Measurements from ENCODE around the gene EPHA10. TPM values are rescaled to one million over a fixed set of nuclear protein-coding genes. Genes with fewer than 3 reads are reported as not detected.
"Not testable (repeated sequence)": the region's sequence is repeated elsewhere in the genome, so short reads cannot be mapped to it uniquely, and the experiment has no call there.

Gene EPHA10
- total and polyA plus RNA-seq, 2 donors: 0.14 to 0.32 TPM

- Histone ChIP-seq H3K9me3 (ENCODE audit: control insufficient read depth in 2 of 2, insufficient read depth in 1 of 2, low read length in 1 of 2) (no peaks in the 10 kb centered on the region), H3K27me3 (ENCODE audit: control insufficient read depth in 2 of 2, insufficient read depth in 1 of 2, low read length in 1 of 2) (peaks cover 0 to 12% of the 10 kb centered on the region in 2 donors), H3K4me3 (ENCODE audit: low read length in 2 of 2) (no peak overlapping the region), H3K4me1 (ENCODE audit: control insufficient read depth in 2 of 2, insufficient read depth in 2 of 2, low read length in 2 of 2) (no peaks in the 10 kb centered on the region), H3K27ac (ENCODE audit: low read depth in 1 of 2, low read length in 1 of 2) (no peak overlapping the region), H3K36me3 (ENCODE audit: control insufficient read depth in 2 of 2, insufficient read depth in 2 of 2, low read length in 1 of 2) (no peaks in the 10 kb centered on the region)
- DNase-seq (ENCODE audit: low read depth in 6 of 9, low spot score in 9 of 9): no peak
- WGBS: 96% methylated on average over 2 of the region's 2 CpGs
Observed at GRCh38 chr1:37739222-37739621, 25.7 kb downstream of the EPHA10 start.

GRCh38 chr1:37738619-37739018 lies 26.3 kb downstream of the EPHA10 start:
- not testable (repeated sequence) for H3K36me3 ChIP-seq (ENCODE audit: control insufficient read depth in 2 of 2, insufficient read depth in 2 of 2, low read length in 1 of 2); DNase-seq (ENCODE audit: low read depth in 6 of 9, low spot score in 9 of 9); H3K9me3 ChIP-seq (ENCODE audit: control insufficient read depth in 2 of 2, insufficient read depth in 1 of 2, low read length in 1 of 2); H3K27ac ChIP-seq (ENCODE audit: low read depth in 1 of 2, low read length in 1 of 2); H3K4me3 ChIP-seq (ENCODE audit: low read length in 2 of 2); H3K4me1 ChIP-seq (ENCODE audit: control insufficient read depth in 2 of 2, insufficient read depth in 2 of 2, low read length in 2 of 2)
- WGBS: 96% methylated on average over 4 of the region's 4 CpGs
- peaks cover 0 to 15% of the 10 kb centered on the region in 2 donors for H3K27me3 ChIP-seq (ENCODE audit: control insufficient read depth in 2 of 2, insufficient read depth in 1 of 2, low read length in 1 of 2)

GRCh38 chr1:37737975-37738374 lies 26.9 kb downstream of the EPHA10 start:
- not testable (repeated sequence) for H3K4me1 ChIP-seq (ENCODE audit: control insufficient read depth in 2 of 2, insufficient read depth in 2 of 2, low read length in 2 of 2); H3K36me3 ChIP-seq (ENCODE audit: control insufficient read depth in 2 of 2, insufficient read depth in 2 of 2, low read length in 1 of 2); DNase-seq (ENCODE audit: low read depth in 6 of 9, low spot score in 9 of 9); H3K27ac ChIP-seq (ENCODE audit: low read depth in 1 of 2, low read length in 1 of 2); H3K9me3 ChIP-seq (ENCODE audit: control insufficient read depth in 2 of 2, insufficient read depth in 1 of 2, low read length in 1 of 2); H3K4me3 ChIP-seq (ENCODE audit: low read length in 2 of 2)
- WGBS: 91% methylated on average over 7 of the region's 7 CpGs
- H3K27me3 ChIP-seq (ENCODE audit: control insufficient read depth in 2 of 2, insufficient read depth in 1 of 2, low read length in 1 of 2): peaks cover 0 to 15% of the 10 kb centered on the region in 2 donors

GRCh38 chr1:37734629-37735591 lies 30.0 kb downstream of the EPHA10 start:
- 29% methylated on average over 32 of the region's 32 CpGs for WGBS
- no peaks in the 10 kb centered on the region for H3K4me1 ChIP-seq (ENCODE audit: control insufficient read depth in 2 of 2, insufficient read depth in 2 of 2, low read length in 2 of 2)

GRCh38 chr1:37732111-37732780 lies 32.7 kb downstream of the EPHA10 start:
- H3K4me1 ChIP-seq (ENCODE audit: control insufficient read depth in 2 of 2, insufficient read depth in 2 of 2, low read length in 2 of 2): no peaks in the 10 kb centered on the region
- no peaks in the 10 kb centered on the region for H3K9me3 ChIP-seq (ENCODE audit: control insufficient read depth in 2 of 2, insufficient read depth in 1 of 2, low read length in 1 of 2)
- peaks cover 0 to 20% of the 10 kb centered on the region in 2 donors for H3K27me3 ChIP-seq (ENCODE audit: control insufficient read depth in 2 of 2, insufficient read depth in 1 of 2, low read length in 1 of 2)
- 93% methylated on average over 12 of the region's 12 CpGs for WGBS
- H3K4me3 ChIP-seq (ENCODE audit: low read length in 2 of 2): no peak overlapping the region
- no peak overlapping the region for H3K27ac ChIP-seq (ENCODE audit: low read depth in 1 of 2, low read length in 1 of 2)
- no peaks in the 10 kb centered on the region for H3K36me3 ChIP-seq (ENCODE audit: control insufficient read depth in 2 of 2, insufficient read depth in 2 of 2, low read length in 1 of 2)
- no peak for DNase-seq (ENCODE audit: low read depth in 6 of 9, low spot score in 9 of 9)

More at GRCh38 chr1:37734629-37735591, 30.0 kb downstream of the EPHA10 start:
- no peak for DNase-seq (ENCODE audit: low read depth in 6 of 9, low spot score in 9 of 9)
- Histone ChIP-seq H3K36me3 (ENCODE audit: control insufficient read depth in 2 of 2, insufficient read depth in 2 of 2, low read length in 1 of 2) (no peaks in the 10 kb centered on the region), H3K9me3 (ENCODE audit: control insufficient read depth in 2 of 2, insufficient read depth in 1 of 2, low read length in 1 of 2) (no peaks in the 10 kb centered on the region), H3K27me3 (ENCODE audit: control insufficient read depth in 2 of 2, insufficient read depth in 1 of 2, low read length in 1 of 2) (peaks cover 0 to 16% of the 10 kb centered on the region in 2 donors), H3K4me3 (ENCODE audit: low read length in 2 of 2) (no peak overlapping the region), H3K27ac (ENCODE audit: low read depth in 1 of 2, low read length in 1 of 2) (no peak overlapping the region)

- Histone ChIP-seq H3K9me3 (ENCODE audit: control insufficient read depth in 2 of 2, insufficient read depth in 1 of 2, low read length in 1 of 2) (no peaks in the 10 kb centered on the region), H3K4me3 (ENCODE audit: low read length in 2 of 2) (no peak overlapping the region), H3K27ac (ENCODE audit: low read depth in 1 of 2, low read length in 1 of 2) (no peak overlapping the region), H3K27me3 (ENCODE audit: control insufficient read depth in 2 of 2, insufficient read depth in 1 of 2, low read length in 1 of 2) (peaks cover 0 to 24% of the 10 kb centered on the region in 2 donors), H3K36me3 (ENCODE audit: control insufficient read depth in 2 of 2, insufficient read depth in 2 of 2, low read length in 1 of 2) (no peaks in the 10 kb centered on the region), H3K4me1 (ENCODE audit: control insufficient read depth in 2 of 2, insufficient read depth in 2 of 2, low read length in 2 of 2) (no peaks in the 10 kb centered on the region)
- 96% methylated on average over 15 of the region's 15 CpGs for WGBS
- no peak for DNase-seq (ENCODE audit: low read depth in 6 of 9, low spot score in 9 of 9)
Observed at GRCh38 chr1:37731312-37732019, 33.5 kb downstream of the EPHA10 start.

GRCh38 chr1:37730376-37730775 lies 34.5 kb downstream of the EPHA10 start:
- no peak overlapping the region for H3K27ac ChIP-seq (ENCODE audit: low read depth in 1 of 2, low read length in 1 of 2)
- WGBS: 60% methylated on average over 5 of the region's 5 CpGs
- H3K27me3 ChIP-seq (ENCODE audit: control insufficient read depth in 2 of 2, insufficient read depth in 1 of 2, low read length in 1 of 2): peaks cover 0 to 28% of the 10 kb centered on the region in 2 donors

GRCh38 chr1:37728416-37728815 lies 36.5 kb downstream of the EPHA10 start:
- no peak for DNase-seq (ENCODE audit: low read depth in 6 of 9, low spot score in 9 of 9)
- 90% methylated on average over 4 of the region's 4 CpGs for WGBS
- Histone ChIP-seq H3K9me3 (ENCODE audit: control insufficient read depth in 2 of 2, insufficient read depth in 1 of 2, low read length in 1 of 2) (no peaks in the 10 kb centered on the region), H3K36me3 (ENCODE audit: control insufficient read depth in 2 of 2, insufficient read depth in 2 of 2, low read length in 1 of 2) (no peaks in the 10 kb centered on the region), H3K27me3 (ENCODE audit: control insufficient read depth in 2 of 2, insufficient read depth in 1 of 2, low read length in 1 of 2) (peaks cover 0 to 19% of the 10 kb centered on the region in 2 donors), H3K27ac (ENCODE audit: low read depth in 1 of 2, low read length in 1 of 2) (no peak overlapping the region), H3K4me1 (ENCODE audit: control insufficient read depth in 2 of 2, insufficient read depth in 2 of 2, low read length in 2 of 2) (no peaks in the 10 kb centered on the region), H3K4me3 (ENCODE audit: low read length in 2 of 2) (no peak overlapping the region)

More at GRCh38 chr1:37730376-37730775, 34.5 kb downstream of the EPHA10 start:
- DNase-seq (ENCODE audit: low read depth in 6 of 9, low spot score in 9 of 9): no peak
- Histone ChIP-seq H3K9me3 (ENCODE audit: control insufficient read depth in 2 of 2, insufficient read depth in 1 of 2, low read length in 1 of 2) (no peaks in the 10 kb centered on the region), H3K36me3 (ENCODE audit: control insufficient read depth in 2 of 2, insufficient read depth in 2 of 2, low read length in 1 of 2) (no peaks in the 10 kb centered on the region), H3K4me1 (ENCODE audit: control insufficient read depth in 2 of 2, insufficient read depth in 2 of 2, low read length in 2 of 2) (no peaks in the 10 kb centered on the region), H3K4me3 (ENCODE audit: low read length in 2 of 2) (no peak overlapping the region)

Data from thymus (tissue), 11 donors.